ENCODE data around the gene XPO1.

- TF ChIP-seq CTCF (IDR thresholded peaks at IDR 0.05) (peak in 1 of 4 experiments; percentile 4), POLR2A (IDR thresholded peaks at IDR 0.05) (peak; percentile 94 to 96)
These were observed at the start of gene XPO1 for GRCh38 chr2:61538200-61538919.
